HG02885 (cell line): Measurements from ENCODE around the gene OBSCN.

Experiments
- ATAC-seq: cut with Tn5 transposase; IDR thresholded peaks from one replicate; pipeline ENCODE4 v1.9.1; 2021; ENCODE audit warnings: mild to moderate bottlenecking; ENCODE audit not compliant: unreplicated experiment, poor library complexity

The OBSCN gene

GRCh38 chr1:228374711-228375577 is 167.1 kb downstream of the OBSCN start:
- ATAC-seq: no peak

GRCh38 chr1:228375578-228376261 is 167.9 kb downstream of the OBSCN start:
- ATAC-seq: no peak

- ATAC-seq: no peak
Observed at GRCh38 chr1:228376262-228376628, 168.4 kb downstream of the OBSCN start.

- ATAC-seq: no peak
Observed at GRCh38 chr1:228376651-228377631, 169.1 kb downstream of the OBSCN start.

GRCh38 chr1:228377664-228378089 is 169.8 kb downstream of the OBSCN start:
- ATAC-seq: no peak

- ATAC-seq: no peak
Observed at GRCh38 chr1:228378090-228378872, 170.4 kb downstream of the OBSCN start.

- ATAC-seq: no peak
Observed at GRCh38 chr1:228378873-228379460, 171.1 kb downstream of the OBSCN start.

GRCh38 chr1:228379666-228380065 is 171.8 kb downstream of the OBSCN start:
- ATAC-seq: no peak

GRCh38 chr1:228381356-228381755 is 173.5 kb downstream of the OBSCN start:
- no peak for ATAC-seq

GRCh38 chr1:228383773-228384172 is 175.9 kb downstream of the OBSCN start:
- ATAC-seq: no peak

GRCh38 chr1:228385232-228385631 is 177.4 kb downstream of the OBSCN start:
- ATAC-seq: no peak

GRCh38 chr1:228387321-228387720 is 179.5 kb downstream of the OBSCN start:
- no peak for ATAC-seq

- ATAC-seq: no peak
Observed at GRCh38 chr1:228390649-228391048, 182.8 kb downstream of the OBSCN start.

GRCh38 chr1:228391411-228392020 is 183.7 kb downstream of the OBSCN start:
- ATAC-seq: no peak

GRCh38 chr1:228392111-228392936 is 184.5 kb downstream of the OBSCN start:
- no peak for ATAC-seq

GRCh38 chr1:228393268-228393701 is 185.4 kb downstream of the OBSCN start:
- ATAC-seq: no peak

GRCh38 chr1:228393811-228394570 is 186.1 kb downstream of the OBSCN start:
- no peak for ATAC-seq
